Measurements from ENCODE around the gene SRP9.
"Not testable (repeated sequence)": the region's sequence is repeated elsewhere in the genome, so short reads cannot be mapped to it uniquely, and the experiment has no call there.

The SRP9 gene

DNA sequence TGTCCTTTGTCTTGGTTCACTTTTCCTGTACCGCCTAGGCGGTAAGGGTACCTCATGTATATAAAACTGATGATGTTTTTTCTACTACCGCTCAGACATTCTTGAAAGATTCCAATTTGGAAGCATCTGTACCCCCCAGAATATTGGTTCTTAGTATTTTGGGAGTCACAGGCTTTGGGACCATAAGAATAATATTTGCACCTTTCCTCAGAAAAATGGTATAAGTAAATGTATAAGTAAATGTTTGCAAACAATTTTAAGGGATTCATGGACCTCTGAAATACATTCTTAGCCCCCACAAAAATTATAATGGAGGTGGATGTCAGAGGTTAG, 677 bp downstream of the SRP9 start:
- DNase-seq, result no peak

DNA sequence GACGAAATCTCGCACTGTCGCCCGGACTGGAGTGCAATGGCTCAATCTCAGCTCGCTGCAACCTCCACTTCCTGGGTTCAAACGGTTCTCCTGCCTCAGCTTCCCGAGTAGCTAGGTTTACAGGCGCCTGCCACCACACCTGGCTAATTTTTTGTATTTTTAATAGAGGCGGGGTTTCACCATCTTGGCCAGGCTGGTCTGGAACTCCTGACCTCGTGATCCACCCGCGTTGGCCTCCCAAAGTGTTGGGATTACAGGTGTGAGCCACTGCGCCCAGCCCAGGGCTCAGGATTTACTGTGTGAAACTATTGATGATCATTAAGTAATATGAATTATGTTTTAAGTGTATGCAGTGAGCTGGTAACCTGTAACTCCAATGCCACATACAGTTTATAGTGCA, 1.5 kb downstream of the SRP9 start:
- not testable (repeated sequence) for DNase-seq

DNA sequence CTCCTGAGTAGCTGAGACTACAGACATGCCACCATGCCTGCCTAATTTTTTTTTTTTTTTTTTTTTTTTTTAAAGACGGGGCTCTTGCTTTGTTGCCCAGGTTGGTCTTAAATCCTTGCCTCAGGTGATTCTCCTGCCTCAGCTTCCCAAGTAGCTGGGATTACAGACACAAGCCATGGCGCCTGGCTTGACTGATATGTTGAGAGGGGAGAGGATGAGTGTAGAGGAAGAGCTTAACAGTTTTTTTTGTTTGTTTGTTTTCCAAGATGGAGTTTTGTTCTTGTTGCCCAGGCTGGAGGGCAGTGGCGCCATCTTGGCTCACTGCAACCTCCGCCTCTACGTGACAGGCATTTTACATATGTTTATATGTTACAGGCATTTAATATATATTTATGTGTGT, 2.5 kb downstream of the SRP9 start:
- no peak for DNase-seq

DNA sequence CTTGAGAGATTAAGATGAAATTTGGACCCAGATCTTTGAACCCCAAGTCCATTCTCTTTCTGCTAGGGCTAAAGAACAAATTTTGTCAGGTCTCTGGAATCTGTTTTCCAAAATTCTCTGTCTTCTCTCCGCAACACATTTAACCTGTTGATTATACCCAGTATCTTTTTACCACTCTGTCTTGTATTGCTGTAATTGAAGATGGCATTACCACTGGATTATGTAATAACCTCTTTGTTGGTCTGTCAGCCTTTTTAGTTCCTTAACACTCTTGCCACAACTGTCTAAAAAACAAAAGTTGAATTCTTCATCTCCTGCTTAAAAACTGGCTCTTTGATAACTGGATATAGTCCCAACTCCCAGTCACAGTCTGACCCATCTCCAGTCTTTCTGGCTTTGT, 3.0 kb downstream of the SRP9 start:
- no peak for DNase-seq

DNA sequence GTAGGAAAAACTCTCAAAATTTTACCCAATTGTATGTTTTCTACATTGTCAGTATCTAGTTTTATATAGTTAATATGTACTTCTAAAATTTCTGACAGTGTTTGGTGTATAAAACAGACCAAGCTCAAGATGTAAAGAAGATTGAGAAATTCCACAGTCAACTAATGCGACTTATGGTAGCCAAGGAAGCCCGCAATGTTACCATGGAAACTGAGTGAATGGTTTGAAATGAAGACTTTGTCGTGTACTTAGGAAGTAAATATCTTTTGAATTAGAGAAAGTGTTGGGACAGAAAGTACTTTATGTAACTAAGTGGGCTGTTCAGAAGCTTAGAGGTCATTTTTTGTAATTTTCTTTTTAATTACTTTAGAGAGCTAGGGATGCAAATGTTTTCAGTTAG, 11.5 kb downstream of the SRP9 start:
- not testable (repeated sequence) for DNase-seq

DNA sequence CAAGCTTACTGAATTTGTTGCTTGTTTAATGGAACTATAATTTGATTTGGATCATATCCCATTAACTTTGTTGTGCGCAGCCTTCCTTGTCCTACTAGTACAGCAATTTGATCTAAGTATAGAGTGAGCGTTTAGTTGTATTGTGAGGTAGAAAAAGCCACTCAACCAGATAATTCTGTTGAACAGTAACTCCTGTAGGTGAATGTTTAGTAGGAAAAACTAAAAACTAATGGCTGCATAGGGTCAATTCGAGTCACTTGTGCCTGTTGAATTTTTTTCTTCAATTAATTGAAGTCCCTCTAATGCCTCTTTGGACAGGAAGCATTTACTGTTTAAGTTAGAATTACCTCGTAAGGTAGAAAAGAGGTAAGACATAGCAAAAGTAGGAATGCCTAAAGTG, 17.3 kb downstream of the SRP9 start:
- DNase-seq, result no peak

DNA sequence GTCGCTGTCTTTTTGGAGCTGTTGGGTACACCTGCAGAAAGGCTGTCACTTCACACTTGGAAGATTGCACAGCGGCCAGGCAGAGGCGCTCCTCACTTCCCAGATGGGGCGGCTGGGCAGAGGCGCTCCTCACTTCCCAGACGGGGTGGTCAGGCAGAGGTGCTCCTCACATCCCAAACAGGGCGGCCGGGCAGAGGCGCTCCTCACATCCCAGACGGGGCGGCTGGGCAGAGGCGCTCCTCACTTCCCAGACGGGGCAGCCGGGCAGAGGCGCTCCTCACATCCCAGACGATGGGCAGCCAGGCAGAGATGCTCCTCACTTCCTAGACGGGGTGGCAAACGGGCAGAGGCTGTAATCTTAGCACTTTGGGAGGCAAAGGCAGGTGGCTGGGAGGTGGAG, 18.5 kb downstream of the SRP9 start:
- DNase-seq, result not testable (repeated sequence)

DNA sequence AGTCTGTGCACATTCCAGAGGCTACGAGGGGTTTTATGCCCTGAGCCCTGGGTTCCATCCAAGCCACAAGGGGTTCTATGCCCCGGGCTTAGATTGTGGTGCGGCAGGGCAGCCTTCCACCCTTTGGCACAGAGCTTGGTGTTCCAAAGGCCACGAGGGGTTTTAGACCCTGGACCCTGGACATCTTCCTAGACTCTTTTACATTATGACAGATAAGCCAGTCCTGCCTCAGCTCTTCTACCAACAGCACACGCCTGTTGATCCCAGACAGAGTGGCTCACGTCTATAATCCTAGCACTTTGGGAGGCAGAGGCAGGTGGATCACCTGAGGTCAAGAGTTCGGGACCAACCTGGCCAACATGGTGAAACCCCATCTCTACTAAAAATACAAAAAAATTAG, 23.5 kb downstream of the SRP9 start:
- DNase-seq, result not testable (repeated sequence)

DNA sequence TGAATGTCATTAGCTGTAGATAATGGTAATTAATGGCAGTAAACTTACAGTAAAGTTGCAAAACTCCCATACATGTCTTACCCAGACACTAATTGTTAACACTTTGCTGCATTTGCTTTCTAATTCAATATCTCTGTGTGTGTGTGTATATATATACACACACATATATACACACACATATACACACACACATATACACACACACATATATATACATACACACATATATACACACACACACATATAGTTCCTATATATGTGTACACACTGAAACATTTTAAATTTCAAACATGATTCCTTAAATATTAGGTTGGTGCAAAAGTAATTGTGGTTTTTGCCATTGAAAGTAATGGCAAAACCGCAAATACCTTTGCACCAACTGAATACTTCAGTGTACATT, 28.6 kb downstream of the SRP9 start:
- DNase-seq, result no peak

DNA sequence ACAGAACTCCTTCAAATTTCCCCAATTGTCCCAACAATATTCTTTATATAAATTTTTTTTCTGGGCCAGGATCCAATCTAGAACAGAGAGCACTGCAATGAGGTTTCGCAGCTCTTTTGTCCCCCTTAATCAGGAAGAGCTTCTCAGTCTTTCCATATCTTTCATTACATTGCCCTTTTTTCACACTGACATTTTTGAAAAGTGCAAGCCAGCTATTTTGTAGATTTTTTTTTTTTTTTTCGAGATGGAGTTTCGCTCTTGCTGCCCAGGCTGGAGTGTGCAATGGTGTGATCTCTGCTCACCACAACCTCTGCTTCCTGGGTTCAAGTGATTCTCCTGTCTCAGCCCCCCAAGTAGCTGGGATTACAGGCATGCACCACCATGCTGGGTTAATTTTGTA, 29.1 kb downstream of the SRP9 start:
- DNase-seq, result not testable (repeated sequence)

DNA sequence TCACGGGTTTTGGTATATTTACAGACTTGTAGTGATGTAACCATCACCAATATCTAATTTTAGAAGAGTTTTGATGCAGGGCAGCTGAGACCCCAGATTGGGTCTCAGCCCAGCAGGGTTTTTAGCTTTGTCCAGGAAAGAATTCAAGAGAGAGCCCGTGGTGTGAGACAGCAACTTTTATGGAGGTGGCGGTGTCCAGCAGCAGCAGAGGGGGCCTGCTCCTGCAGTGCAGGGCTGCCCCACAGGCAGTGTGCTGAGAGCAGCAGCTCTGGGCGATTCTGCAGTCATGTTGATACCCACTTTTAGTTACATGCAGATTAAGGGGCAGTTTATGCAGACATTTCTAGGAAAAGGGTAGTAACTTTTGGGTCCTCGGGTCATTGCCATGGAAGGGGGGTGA, 30.5 kb downstream of the SRP9 start:
- DNase-seq, result no peak

DNA sequence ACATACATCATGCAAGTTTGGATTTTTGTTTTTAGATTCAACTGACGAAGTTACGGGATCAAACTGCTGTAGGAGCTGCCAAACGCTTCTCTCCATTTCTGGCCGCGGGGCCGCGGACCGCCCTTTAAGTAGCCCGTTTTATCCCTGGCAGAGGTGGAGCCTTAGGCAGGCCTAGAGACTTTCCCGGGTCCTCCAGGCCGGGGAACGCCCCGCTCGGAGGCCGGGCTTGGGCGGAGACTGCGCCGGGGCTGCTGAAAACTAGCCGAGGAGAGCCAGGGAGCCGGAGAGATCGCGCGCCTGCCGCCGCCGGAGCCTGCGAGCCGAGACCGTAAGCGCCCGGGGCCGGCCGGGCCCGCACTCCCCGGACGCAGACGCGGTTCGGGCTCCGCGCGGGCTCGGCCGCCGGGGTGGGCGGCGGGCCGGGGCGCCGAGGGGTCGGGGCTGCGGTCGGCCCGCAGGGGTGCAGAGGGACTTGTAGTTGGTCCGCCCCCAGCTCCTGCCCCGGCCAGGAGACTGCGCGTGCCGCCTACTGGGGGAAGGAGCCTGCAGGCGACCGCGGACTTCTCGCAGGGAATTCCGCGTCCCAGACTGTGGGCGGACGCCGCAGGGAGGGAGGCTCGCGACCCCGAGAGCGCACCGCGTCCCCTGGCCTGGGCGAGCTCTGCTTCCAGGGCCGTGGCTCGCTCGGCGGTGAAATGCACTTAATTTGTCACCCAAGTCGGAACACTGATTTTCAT, 32.4 kb downstream of the SRP9 start, which contains the start of gene EPHX1:
TSS of gene EPHX1 (plus strand) at position 283 of the 737 bp plus-strand sequence. CDS start 18,606 bp downstream, outside the sequence.
- DNase-seq, result peak; percentile 33 to 83

DNA sequence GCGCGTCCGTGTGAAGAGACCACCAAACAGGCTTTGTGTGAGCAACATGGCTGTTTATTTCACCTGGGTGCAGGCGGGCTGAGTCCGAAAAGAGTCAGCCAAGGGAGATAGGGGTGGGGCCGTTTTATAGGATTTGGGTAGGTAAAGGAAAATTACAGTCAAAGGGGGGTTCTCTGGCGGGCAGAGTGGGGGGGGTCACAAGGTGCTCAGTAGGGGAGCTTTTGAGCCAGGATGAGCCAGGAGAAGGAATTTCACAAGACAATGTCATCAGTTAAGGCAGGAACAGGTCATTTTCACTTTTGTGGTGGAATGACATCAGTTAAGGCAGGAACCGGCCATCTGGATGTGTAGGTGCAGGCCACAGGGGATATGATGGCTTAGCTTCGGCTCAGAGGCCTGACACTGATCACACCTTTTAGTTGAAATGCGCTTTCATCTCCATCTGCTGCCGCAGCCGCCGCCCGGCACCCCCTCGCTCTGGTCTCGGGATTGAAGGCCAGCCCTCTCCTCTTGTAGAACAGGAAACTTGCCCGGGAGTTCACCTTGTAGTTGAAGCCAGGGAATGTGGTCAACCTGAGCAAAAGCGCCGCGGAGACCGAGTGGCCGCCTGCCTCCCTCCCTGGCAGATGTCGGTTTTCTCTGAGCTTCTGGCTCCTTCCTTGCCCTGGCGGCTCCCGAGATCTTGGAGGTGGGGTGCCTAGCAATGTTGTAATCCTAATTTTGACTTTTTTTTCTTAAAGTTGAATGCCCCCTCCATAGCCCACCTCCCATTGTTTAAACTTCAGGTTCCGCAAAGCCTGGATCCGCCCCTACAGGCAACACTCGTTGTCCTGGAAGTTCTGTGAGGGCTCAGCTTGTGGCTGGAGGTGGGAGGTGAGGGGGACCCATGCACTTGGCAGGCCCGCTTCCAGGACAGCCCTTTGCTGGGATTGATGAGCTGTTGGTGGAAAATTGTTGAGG, 33.2 kb downstream of the SRP9 start:
- DNase-seq, result not testable (repeated sequence)

DNA sequence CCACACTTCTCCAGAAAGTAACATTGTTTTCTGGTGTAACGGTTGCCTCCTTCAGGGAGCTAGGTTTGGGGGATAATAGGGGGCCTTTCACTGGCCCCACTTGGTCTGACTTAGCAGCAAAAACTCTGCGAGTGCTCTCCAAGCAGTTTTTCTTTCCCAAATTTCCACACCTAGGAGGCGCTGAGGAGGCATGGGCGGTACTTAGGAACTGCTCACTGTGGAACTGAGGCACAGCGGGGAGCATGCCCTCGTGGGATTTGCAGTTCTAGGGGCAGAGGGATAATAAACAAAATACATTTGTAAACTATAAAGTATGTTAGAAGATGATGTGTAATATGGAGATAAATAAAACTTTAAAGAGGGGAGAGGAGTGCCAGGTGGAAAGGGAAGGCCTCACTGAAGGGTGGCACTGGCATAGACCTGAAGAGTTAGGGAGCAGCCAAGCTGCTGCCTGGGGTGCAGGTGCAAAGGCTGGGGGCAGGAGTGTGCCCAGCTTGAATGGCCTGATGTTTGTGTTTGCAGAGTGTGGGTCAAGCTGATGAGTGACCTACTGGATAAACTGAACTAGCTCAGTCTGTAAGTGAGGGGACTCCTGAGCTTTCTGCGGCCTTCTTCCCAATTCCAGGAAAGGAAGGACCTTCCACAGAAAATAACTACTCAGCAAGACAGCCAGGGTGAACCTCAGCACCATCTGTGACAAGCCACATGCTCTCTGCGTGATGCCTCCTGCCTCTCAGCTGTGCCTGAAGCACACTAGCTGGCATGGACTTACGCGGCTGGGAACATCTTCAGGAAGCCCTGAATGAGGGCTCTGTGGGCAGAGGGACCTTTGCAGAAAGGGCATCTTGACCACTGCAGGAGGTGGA, 34.2 kb downstream of the SRP9 start:
- peak in 1 of 2 experiments; percentile 68 for DNase-seq

DNA sequence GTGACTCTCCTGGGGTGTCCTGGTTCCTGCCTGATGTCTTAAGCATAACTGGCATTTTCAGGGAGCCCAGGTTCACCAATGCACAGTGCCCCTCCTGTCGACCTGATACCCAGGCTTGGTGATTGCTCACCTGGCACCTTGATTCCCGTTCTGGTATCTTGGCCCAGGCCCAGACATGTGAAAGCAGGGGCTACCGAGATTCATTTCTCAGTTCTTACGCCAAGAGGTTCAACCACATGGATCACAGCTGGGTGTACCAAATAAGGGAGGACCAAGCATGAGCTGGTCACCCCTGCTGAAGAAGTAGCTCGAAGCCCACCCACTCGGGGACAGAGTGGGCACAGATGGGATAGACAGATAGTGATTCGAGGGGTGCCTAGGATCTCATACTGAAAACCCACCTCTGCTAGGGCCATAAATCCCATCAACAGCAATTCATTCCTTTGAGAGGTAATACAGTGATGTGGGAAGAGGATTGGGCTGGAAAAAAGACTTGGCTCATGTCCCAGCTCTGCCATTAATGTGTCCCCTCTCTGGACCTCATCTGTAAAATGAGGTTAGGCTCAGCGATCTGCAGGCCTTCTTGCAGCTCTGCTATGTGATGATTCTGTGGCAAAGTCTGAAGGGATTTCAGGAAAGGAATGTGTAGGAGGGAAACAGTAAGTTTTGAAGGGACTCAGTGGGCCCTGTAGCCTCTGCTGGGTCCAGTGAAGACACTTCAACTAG, 35.0 kb downstream of the SRP9 start:
- no peak for DNase-seq

DNA sequence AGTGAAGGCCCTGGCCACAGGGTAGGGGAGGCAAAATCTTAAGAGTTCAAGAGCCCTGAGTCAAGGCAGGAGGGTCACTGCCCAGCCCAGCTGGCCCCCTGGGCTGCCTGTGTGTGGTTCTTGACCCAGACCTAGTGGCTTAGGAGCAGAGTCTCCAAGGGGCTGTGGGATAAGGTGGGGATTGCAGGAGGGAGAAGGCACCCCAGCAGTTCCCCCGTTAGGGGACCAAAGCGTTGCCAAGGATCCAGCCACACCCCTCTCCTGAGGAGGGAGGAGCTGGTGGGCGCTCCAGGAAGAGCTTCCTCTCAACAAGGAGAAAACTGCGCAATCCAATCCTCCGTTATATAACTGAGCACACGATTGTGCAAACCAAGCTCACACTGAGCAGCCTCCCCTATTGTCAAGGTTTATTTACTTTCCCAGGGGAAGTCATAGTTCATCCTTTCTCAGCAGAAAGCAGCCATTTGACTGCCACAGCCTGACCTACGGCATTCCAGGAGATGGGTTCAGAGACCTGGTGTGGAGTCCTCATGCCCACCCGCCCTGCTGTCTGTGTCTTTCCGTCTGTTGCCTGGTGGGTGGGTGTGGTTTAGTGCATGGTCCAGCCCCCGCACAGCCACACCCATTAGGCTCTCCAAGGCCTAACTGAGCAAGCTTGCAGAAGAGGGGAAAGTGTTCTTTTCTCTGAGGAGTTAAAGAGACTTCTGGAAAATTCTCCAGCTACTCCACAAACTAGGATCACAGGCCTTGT, 35.8 kb downstream of the SRP9 start:
- DNase-seq, result no peak

DNA sequence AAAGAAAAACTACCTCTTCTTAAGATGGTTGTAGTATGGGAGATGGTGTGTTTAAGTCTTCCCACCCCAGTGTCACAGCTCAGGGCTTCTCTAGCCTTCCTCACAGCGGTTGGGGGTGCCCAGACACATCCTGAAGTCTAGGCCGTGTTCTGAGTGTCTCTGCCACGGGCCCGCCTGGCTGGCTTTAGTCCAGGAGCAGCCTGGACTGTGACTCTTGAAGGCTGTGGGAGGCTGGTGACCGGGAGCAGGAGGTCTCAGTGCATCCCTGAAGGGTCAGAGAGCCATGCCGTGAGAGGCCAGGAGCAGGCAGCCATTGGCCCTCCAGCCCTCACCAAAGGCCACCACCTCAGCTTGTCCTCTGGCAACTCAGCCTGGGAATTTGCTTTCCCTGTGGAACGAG, 36.8 kb downstream of the SRP9 start:
- no peak for DNase-seq

DNA sequence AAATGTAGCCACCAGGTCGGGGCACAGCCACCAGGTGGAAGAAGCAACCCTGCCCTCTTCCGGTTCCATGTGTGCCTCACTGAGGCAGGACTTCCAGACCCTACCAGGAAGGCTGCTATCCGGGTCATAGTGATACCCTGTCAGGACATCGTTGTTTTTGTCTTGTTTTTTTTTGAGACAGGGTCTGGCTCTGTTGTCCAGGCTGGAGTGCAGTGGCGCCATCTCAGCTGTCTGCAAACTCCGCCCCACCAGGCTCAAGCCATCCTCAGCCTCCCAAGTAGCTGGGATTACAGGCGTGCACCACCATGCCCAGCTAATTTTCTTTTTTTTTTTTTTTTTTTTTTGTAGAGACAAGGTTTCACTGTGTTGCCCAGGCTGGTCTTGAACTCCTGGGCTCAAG, 37.5 kb downstream of the SRP9 start:
- not testable (repeated sequence) for DNase-seq

DNA sequence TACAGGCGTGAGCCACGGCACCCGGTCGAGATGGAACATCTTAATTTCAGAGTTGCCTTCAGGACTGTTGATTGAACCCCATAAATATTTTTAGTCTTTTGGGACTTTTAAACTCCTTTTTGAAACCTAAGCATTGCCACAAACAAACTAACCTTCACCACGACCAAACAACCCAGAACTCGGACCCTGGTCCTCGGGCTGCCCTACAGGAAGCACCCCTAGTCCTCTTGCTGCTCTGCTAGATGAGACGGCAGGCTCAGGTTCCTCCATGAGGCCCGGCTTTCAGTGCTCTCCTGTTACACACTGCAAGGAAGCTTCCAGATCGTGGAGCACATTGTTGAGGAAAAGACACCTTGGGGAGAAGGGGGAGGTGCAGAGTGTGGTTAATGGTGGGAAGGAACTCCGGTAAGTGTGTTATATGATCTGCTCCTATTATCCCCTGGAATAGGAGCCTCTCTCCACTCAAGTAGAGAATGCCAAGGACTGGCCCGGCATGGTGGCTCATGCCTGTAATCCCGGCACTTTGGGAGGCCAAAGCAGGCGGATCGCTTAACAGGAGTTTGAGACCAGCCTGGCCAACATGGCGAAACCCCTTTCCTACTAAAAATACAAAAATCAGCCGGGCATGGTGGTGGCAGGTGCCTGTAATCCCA, 38.0 kb downstream of the SRP9 start:
- DNase-seq, result no peak

DNA sequence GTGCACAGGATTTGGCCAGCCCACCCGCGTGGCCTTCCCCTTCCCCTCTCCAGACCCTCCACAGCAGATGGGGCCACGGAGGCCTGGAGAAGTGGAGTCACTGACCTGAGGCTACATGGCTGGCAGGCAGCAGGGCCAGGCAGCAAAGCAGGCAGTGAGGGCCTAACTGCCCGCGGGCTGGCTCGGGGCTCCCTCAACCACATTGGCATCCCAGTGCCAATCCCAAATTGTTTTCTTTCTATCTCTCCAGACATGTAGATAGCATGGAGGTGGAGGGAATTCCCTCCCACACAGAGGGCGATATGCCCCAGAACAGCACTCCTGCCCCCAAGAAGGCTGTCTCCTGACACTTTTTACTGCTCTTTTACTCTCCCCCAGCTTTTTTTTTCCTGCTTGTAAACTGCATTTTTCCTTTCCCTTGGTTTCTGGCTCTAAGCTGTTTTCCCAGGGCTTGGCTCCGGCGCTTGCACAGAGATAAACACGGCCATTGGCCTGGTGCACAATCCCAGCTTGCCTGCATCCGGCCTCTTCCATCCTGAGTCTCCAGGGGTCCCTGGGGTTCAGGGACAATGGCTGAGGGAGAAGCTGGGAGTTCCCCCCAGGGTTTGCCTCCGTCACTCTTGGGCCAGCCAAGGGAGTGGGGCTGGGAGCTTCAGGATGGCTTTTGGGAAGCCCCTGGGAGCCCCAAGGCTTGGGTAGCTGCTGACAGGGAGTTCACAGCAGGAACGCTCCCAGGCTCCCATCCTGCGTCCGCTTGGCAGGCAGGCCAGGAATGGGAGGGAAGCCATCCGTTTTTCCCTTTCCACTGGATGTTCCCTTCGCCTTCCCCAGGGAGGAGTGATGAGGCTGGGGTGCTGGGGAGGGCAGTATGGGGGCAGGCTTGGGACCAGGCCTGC, 39.3 kb downstream of the SRP9 start:
- DNase-seq, result peak; percentile 61 to 68
